Astrocyte of the hippocampus (primary cell): ENCODE results near the gene MFSD6.

ENCODE experiments used
- DNase-seq: peaks from one replicate; pipeline ENCODE4 v3.0.0; 2011; ENCODE audit warnings: low read depth, low spot score

The MFSD6 gene

DNA sequence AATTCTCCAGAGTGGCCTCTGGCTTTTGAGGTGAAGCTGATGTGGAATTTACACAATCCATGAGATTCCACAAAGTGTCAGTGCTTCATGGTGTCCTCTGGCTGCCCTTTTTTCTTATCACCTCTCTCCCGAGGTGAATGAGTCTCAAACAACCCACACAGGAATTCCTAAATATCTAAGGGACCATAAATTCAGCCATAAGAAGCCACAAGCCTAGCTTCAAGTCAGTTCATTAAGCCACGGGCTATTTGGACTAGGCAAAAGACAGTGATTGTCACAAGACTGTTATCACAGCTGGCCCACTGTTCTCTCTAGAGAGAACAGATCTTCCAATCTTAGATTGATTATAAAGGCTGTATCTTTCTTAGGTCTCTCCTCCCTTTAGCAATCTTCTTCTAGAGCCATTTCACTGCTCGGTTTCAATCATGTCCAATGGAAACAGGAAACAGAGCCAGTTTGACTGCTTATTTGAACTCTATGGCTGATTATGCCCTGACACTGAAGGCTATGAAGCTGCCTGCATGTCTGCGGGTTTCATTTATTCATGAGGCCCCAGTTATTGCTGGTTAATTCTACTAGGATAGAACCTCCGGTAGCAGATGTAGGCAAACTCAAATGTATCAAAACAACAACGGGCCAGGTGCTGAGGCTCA is 122.2 kb downstream of the MFSD6 start:
- peak; percentile 67 for DNase-seq

DNA sequence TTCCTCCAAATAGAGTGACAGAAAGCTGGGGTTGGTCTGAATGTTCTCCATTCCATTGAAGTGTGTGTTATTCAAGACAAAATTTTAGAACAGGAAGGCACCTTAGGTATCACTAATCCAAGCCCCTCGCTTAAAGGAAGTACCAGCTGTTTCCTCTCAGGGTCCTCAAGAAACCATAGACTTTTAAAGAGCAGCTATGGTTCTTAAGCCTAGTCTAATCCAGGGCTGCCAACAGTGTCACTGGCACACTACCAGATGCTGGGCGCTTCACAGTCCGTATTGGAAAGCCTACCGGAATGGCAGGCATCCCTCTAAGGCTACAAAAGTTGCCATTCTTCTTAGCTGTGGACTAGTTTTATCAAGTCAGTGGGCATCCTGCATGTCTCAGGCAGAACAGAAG is 124.4 kb downstream of the MFSD6 start:
- DNase-seq, result no peak

DNA sequence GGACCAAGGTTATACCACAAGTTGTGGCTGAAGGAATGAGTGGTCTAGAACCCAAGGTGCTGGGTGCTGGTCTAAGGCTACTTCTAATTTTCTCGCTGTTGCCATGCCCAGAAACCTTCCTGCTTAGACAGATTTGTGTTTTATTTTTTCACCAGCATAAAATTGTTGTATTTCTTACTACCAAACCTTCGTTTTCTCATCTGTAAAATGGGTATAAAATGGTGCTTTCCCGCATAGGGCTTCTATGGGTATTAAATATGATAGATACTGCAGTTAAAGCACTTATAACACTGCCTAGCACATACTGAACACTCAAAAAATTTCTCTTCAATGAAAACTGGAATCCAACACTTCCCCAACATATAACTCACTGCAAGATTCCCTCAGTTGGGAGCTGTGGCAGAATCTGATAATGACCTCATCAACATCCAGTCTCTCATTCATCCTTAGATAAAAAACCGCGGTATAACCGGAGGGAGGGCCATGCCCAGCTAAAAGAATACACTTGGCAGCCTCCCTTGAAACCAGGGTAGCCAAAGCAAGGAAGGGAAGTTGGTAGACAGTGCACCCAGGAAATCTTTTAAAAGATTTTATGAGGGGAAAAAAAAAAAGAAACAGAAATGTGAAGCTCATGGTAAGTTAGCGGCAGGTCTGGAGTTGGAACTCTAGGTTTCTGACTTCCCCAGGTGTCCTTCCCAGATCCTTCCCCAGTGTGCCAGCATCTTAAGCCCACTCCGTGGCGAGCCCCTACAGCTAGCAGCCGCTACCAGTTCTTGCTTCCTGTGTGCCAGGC is 125.2 kb downstream of the MFSD6 start:
- no peak for DNase-seq

DNA sequence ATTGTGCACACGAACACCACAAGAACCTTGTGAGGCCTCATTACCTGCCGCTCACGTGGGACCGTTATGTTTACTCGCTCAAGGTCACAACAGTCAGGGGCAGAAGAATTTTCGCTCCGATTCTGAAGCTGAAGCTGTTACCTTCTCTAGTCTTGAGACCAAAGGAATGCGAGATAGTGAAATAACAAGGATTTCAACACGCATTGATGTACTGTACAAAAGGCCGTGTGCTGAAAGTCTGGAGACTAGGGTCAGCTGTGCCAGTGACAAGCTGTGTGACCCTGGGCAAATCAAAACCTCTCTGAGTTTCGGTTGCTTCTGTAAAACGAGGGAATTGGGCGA is 125.8 kb downstream of the MFSD6 start:
- no peak for DNase-seq

DNA sequence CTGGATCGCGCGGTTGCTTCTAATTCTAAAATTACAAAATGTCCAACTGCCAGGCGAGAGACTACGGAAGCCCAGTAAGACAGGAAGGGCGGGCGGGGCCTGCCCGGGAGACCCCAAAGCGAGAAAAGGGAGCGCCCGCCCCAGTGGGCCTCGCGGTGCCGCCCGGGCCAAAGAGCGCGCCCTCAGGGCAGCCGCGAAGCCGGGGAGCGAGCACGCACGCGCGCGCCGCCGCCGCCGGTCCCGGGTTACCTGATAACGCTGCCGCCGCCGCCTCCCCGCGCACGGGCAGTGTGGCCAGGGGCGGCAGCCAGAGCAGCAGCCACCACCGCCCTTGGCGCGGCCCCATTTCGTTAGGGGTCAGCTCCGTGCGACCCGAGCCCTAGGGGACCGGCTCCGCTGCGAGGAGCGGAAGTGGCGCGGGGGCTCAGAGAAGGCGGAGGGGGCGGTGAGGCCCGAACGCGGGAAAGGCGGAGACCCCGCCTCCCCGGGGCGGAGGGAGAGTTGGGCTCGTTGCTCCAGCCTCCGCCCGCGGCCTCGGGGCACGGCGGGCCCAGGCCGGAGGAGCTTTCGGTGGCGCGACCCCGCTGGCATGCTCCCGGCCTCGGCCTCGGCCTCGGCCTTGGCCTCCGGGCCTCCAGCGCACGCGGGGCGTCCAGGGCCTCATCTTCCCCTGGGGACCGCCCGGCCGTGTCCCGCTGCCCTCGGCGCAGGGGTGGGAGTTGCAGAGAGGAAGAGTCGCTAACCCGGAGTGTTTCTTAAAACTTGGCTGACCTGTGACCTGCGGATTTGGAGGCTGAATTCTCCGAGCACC is 126.4 kb downstream of the MFSD6 start, which contains the start of gene NEMP2:
NEMP2 (minus strand) TSS at position 413 of the 811 bp plus-strand sequence; CDS start at position 346, 67 bp downstream.
- peak; percentile 82 for DNase-seq

DNA sequence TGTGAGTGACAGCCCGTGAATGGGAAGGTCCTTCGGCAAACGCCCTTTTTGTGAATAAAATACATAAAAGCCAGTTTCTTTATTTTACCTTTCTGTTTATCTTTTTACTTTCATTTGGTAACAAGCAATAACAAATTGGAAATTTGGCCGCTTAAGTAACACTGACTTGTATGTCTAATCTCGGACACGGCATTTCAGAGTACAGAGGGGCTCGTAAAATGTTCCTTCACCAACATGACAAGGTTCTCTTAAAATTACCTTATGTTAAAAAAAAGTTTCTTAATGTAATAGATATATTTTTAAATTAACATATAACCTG is 126.9 kb downstream of the MFSD6 start:
- no peak for DNase-seq

DNA sequence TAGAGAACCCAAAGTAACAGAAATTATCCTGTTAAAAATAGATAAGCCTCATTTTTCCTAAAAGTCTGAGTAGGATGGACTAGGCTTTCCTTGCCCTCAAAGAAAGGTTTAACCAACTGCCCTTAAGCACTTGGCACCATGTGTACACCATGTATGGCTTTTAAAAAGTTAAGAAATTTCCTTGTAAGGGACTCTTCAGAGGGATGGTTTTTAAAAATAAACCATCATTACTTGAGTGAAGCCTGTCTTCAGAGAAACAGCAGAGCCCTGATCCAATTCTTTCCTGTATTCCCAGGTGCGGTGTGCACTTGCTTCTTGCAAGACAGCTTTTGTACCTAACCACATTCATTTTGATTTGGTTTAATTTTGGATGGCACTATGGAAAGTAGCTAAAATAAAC is 127.4 kb downstream of the MFSD6 start:
- no peak for DNase-seq

DNA sequence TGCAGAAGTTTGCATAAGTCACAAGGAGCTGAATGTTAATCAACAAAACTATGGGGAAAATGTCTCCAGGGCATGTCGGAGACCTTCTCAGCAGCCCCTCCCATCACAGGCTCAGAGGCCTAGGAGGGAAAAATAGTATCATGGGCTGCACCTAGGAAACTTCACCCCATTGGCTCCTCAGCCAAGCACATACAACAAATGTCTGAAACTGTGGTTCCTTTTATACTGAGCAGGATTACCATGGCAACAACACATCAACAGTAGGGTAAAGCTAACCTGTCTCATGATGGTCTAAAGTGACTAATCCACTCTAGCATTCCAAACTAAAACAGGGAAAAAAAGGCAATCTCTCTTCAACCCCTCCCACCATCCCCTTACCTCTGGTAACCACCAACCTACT is 129.6 kb downstream of the MFSD6 start:
- peak; percentile 40 for DNase-seq

DNA sequence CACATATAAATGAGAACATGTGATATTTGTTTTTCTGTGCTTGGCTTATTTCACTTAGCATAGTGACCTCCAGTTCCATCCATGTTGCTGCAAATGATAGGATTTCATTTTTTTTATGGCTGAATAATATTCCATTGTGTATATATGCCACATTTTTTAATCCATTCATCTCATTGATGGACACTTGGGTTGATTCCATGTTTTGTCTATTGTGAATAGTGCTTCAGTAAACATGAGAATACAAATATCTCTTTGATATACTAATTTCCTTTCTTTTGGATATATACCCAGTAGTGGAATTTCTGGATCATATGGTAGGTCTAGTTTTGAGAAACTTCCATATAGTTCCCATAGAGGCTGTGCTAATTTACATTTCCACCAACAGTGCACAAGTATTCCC is 130.0 kb downstream of the MFSD6 start:
- no peak for DNase-seq

DNA sequence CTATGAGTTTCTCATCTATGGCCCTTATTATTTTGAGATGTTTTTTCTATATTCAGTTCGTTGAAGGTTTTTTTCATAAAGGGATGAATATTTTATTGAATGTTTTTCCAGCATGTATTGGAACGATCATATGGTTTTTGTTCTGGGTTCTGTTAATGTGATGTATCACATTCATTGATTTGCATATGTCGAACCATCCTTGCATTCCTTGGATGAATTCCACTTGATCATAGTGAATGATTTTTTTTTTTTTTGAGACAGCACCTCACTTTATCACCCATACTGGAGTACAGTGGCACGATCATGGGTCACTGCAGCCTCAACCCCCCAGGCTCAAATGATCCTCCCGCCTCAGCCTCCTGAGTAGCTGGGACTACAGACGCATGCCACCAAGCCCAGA is 131.9 kb downstream of the MFSD6 start:
- no peak for DNase-seq

DNA sequence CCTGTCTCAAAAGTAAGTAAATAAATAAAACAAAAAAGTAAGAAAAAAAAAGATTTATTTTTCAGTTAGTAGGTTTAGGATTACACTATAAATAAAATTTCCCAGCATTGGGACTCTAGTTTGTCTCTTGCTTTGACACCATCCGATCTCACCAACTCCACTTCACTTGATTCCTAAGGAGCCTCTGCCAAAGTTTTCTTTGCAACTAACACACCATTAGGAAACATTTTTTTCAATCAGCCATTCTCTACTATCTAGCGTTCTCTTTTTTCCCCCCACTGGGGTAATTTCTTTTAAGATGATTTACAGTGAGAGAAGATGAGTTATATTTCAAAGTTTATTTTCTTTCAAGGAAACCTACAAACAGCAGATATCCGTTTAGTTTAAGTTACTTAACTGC is 136.9 kb downstream of the MFSD6 start:
- DNase-seq, result no peak

DNA sequence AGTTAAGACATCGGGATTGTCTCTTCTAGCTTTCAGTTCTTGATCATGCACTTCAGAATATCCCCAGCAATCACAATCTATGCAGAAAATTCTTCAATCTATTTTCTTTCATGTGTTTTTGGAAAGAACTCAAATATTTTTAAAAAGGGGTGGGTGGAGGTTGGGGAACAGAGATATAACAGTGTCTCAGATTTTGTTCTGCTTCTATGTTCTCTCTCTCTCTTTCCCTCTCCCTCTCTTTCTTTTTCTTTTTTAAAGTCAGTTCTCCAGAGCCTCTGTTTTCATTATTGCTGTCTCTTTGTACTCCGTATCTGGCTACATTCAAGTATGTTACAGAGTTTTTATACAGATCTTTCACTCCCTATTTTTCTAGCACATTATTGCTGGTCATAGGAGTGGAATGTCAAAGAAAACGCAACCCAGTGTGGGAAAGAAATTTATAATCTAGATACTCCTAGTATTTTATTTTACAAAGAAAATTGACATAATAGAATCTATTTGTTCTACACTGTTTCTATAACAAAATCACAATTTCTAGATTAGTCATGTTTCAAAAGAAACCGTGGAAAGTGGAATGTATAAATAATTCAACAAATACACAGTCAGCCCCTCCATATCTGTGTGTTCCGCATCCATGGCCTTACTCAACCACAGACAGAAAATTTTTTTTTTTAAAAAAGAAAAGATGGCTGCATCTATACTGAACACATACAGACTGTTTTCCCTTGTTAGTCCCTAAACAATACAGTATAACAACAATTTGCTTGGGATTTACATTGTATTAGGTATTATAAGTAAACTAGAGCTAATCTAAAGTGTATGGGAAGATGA is 137.6 kb downstream of the MFSD6 start:
- peak; percentile 50 for DNase-seq

DNA sequence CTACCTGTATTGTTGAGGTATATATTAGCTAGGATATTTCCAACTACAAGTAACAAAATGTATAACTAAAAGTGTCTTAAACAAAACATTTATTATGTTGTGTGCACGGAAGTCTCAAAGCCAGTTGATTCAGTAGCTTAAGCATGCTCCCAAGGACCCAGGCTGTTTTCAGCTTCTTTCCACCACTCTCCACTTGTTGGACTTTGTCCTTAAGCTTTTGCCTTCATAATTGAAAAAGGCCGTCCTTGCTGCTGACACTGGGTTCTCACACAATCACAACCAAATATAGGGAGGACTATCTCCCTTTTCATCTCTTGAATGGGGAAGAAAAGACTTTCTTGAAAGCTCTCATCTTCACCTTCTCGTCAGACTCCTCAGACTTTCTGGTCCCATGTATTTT is 138.6 kb downstream of the MFSD6 start:
- no peak for DNase-seq

DNA sequence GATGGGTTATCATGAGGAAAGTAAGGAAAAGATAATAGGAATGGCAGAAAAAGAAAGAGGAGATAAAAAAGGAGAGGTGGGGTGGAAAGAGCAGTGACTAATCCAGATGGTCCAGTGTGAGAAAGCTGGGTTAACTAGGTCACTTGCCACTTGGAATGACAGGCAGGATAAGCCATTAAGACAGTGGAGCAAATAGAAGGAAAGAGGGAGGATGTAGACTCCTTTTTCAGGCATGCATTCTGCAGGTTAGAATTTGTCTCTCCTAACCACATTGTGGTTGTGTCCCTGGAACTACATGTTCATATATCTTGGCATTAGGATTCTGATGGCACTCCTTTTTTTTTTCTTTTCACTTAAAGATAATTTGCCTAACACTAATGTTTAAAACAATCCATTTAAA is 139.7 kb downstream of the MFSD6 start:
- DNase-seq, result no peak

DNA sequence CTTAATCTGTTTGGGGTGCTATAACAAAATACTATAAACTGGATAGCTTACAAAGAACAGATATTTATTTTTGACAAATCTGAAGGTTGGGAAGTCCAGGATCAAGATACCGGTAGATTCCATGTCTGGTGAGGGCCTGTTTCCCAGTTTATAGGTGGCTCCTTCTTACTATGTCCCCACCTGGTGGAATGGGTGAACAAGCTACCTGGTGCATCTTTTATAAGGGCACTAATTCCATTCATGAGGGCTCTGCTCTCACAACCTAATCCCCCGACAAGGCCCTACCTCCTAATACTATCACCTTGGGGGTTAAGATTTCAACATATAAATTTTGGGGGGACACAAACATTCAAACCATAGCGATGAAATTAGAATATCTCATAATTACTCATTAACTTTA is 142.0 kb downstream of the MFSD6 start:
- no peak for DNase-seq
